Amniotic stem cell (primary cell): Measurements from ENCODE around the gene PLD6.

ENCODE experiments used
- DNase-seq: peaks from one replicate; lab custom pipeline; 2025; lab: John Stamatoyannopoulos, UW

Gene PLD6

GRCh38 chr17:17154556-17154955 is 51.6 kb downstream of the PLD6 start:
- no peak for DNase-seq

- DNase-seq: no peak
These were observed 52.4 kb downstream of the PLD6 start for GRCh38 chr17:17153709-17154108.

GRCh38 chr17:17153071-17153470 is 53.1 kb downstream of the PLD6 start:
- DNase-seq: no peak

- DNase-seq: no peak
These were observed 53.7 kb downstream of the PLD6 start for GRCh38 chr17:17152385-17152784.

GRCh38 chr17:17151962-17152361 is 54.2 kb downstream of the PLD6 start:
- peak; percentile 92 for DNase-seq

GRCh38 chr17:17151541-17151940 is 54.6 kb downstream of the PLD6 start:
- no peak for DNase-seq

GRCh38 chr17:17151055-17151454 is 55.1 kb downstream of the PLD6 start:
- peak; percentile 68 for DNase-seq
